SHP77 treated with DMSO at 0.1 percent for 48 hours (cell line): Measurements from ENCODE around the gene GPRIN2.
"Not testable (repeated sequence)": the region's sequence is repeated elsewhere in the genome, so short reads cannot be mapped to it uniquely, and the experiment has no call there.

Source experiments
- DNase-seq: peaks from one replicate; lab custom pipeline; 2025; lab: John Stamatoyannopoulos, UW

GPRIN2 gene

GRCh38 chr10:46536171-46536570 is 20.3 kb downstream of the GPRIN2 start:
- no peak for DNase-seq

- no peak for DNase-seq
Observed at GRCh38 chr10:46534828-46535524, 21.5 kb downstream of the GPRIN2 start.

- DNase-seq = not testable (repeated sequence)
Observed at GRCh38 chr10:46532256-46532655, 24.2 kb downstream of the GPRIN2 start.

- DNase-seq = no peak
Observed at GRCh38 chr10:46530249-46531186, 25.9 kb downstream of the GPRIN2 start.

GRCh38 chr10:46529742-46530141 is 26.7 kb downstream of the GPRIN2 start:
- not testable (repeated sequence) for DNase-seq

- no peak for DNase-seq
Observed at GRCh38 chr10:46528675-46529615, 27.5 kb downstream of the GPRIN2 start.

GRCh38 chr10:46528171-46528671 is 28.2 kb downstream of the GPRIN2 start:
- DNase-seq = no peak

GRCh38 chr10:46527241-46527811 is 29.1 kb downstream of the GPRIN2 start:
- DNase-seq = no peak

GRCh38 chr10:46526682-46527038 is 29.8 kb downstream of the GPRIN2 start:
- no peak for DNase-seq

GRCh38 chr10:46525824-46526681 is 30.4 kb downstream of the GPRIN2 start:
- no peak for DNase-seq

GRCh38 chr10:46525177-46525823 is 31.2 kb downstream of the GPRIN2 start:
- no peak for DNase-seq

- no peak for DNase-seq
Observed at GRCh38 chr10:46524472-46525176, 31.8 kb downstream of the GPRIN2 start.

GRCh38 chr10:46523962-46524471 is 32.4 kb downstream of the GPRIN2 start:
- DNase-seq = no peak

- no peak for DNase-seq
Observed at GRCh38 chr10:46523119-46523961, 33.1 kb downstream of the GPRIN2 start.

- DNase-seq = no peak
Observed at GRCh38 chr10:46522295-46523118, 34.0 kb downstream of the GPRIN2 start.

- no peak for DNase-seq
Observed at GRCh38 chr10:46520941-46521340, 35.5 kb downstream of the GPRIN2 start.

- no peak for DNase-seq
Observed at GRCh38 chr10:46520381-46520780, 36.1 kb downstream of the GPRIN2 start.
